GM18507 (cell line): ENCODE data around the gene ORC3.
"Not testable (repeated sequence)": the region's sequence is repeated elsewhere in the genome, so short reads cannot be mapped to it uniquely, and the experiment has no call there.

Experiments
- DNase-seq: peaks from one replicate; pipeline ENCODE4 v3.0.0; 2011; ENCODE audit warnings: low read depth; ENCODE audit not compliant: insufficient read length; ENCODE audit errors: extremely low spot score
- FAIRE-seq: peaks from 2 replicates; lab custom pipeline; 2011; peaks lifted over from hg19 to GRCh38; lab: Jason Lieb, UNC

The ORC3 gene

DNA sequence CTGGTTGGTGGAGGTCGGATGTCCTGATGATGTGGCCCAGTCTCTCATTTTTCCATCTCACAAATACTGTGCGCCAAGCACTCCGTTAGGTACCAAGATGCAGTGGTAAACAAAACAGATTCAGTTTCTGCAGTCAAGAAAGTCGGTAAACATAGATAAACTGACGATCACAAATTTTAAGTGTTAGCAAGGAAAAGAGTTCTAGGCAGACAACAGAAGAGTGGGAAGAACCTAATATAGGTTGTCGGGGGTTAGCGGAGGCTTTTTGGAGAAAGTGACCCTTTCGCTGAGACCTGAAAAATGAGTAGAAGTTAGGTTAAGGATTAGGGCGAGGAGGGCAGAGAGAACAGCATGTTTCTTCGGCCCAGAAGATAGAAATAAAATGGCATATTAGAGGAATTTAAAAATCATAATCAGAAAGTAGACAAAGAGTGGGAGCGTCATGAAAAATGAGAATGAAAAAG, 514 bp downstream of the ORC3 start:
- no peak for DNase-seq
- FAIRE-seq = no peak

DNA sequence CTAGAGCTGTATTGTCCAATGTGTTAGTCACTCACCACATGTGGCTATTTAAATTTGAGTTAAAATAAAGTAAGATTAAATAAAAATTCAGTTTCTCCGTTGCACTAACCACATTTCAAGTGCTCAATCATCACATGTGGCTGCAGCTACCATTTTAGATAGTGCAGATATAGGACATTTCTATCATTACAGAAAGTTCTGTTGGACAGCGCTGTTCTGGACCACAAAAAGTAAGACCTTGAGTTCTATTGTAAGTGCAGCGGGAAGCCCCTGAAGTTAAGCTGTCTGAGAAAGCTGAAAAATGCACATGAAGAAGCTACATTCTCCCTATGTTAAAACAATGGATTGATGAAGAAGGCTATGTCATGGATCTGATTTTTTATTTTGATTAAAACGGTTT, 1.1 kb downstream of the ORC3 start:
- FAIRE-seq = no peak

DNA sequence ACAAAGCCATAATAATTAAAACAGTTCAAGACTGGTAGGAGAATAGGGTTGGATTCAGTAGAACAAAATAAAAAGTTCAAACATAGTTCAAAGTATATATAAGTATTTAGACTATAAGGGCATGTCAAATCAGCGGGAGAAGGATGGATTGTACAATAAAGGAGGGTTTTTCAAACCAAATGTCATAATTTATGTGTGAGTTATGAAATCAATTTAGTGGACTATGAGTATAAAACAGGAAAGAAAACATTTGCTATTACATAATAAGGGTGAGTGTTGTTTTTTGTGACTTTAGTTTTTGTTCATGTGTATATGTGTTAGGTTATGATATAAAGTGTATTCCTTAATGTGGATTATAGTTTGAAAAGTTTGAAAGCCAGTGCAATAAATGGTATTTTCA, 10.6 kb downstream of the ORC3 start:
- DNase-seq (no peak), FAIRE-seq (no peak)

More for the DNA sequence above, 1.1 kb downstream of the ORC3 start:
- DNase-seq = no peak

- FAIRE-seq = no peak
- no peak for DNase-seq
These were observed 16.3 kb downstream of the ORC3 start for GRCh38 chr6:87606199-87606598.

GRCh38 chr6:87608802-87609201, 18.9 kb downstream of the ORC3 start:
- DNase-seq (no peak), FAIRE-seq (no peak)

- DNase-seq, FAIRE-seq: not testable (repeated sequence)
These were observed 23.1 kb downstream of the ORC3 start for GRCh38 chr6:87613018-87613417.

DNA sequence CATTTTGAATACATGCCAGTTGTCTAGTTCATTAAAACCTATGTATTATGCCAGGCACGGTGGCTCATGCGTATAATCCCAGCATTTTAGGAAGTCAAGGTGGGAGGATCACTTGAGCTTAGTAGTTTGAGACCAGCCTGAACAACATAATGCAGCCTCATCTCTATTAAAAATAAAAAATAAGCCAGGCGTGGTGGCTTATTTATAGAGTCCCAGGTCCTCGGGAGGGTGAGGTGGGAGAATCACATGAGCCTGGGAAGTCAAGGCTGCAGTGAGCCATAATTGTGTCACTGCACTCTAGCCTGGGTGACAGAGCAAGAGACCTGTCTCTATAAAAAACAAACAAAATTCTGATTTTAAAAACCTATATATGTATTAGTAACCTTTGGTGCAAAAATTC, 27.5 kb downstream of the ORC3 start:
- FAIRE-seq = no peak

DNA sequence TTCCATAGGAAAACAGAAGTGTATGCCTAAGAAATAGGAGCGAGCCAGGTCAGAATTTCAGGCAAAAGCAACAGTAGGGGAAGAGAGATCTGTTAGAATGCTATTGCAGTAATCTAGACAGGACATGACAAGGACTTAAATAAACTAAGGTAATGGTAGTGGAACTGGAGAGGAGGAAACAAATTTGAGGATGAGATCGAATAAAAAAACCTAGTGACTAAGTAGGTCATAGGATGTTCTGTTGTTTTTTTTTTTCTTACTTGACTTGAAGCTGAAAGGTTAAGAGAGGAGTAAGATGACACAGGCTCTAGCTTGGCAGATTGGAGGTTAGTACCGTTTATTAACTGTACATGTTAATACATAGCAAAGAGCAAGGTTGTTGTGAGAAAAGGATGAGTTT, 28.6 kb downstream of the ORC3 start:
- no peak for DNase-seq
- no peak for FAIRE-seq

More for the DNA sequence above, 27.5 kb downstream of the ORC3 start:
- no peak for DNase-seq

- FAIRE-seq = no peak
- no peak for DNase-seq
These were observed 33.3 kb downstream of the ORC3 start for GRCh38 chr6:87623248-87623647.

GRCh38 chr6:87628424-87628823, 38.5 kb downstream of the ORC3 start:
- no peak for DNase-seq

DNA sequence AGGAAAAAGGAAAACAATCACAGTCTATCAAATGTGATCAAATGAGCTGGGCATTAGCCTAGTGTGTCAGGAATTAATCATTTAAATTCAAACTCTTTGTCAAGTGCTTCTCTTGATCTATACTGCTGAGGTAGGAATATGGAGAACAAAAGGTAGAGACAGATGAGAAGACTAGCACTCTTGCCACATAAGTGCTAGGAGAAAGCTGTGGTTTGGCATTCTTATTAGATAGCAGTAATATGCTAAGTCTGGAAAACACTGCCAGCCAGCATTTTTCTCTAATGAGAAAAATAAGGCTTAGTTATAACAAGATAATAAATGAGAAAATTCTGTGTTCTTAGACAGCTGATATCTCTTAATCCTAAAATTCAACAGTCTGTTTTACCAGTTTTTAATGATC, 38.9 kb downstream of the ORC3 start:
- FAIRE-seq (no peak), DNase-seq (no peak)

More at GRCh38 chr6:87628424-87628823, 38.5 kb downstream of the ORC3 start:
- FAIRE-seq = no peak

DNA sequence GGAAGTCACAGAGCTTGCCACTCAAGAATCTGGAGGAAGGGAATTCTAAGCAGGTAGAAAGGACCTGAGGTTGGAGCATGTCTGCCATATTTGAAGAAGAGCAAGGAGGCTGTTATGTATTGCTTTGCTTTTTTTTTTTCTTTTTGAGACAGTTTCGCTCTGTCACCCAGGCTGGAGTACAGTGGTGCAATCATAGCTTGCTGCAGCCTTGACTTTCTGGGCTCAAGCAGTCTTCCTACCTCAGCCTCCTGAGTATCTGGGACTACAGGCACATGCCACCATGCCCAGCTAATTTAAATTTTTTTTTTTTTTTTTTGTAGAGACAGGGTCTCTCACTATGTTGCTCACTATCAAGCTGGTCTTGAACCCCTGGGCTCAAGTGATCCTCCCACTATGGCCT, 40.8 kb downstream of the ORC3 start:
- no peak for FAIRE-seq
- DNase-seq = no peak

DNA sequence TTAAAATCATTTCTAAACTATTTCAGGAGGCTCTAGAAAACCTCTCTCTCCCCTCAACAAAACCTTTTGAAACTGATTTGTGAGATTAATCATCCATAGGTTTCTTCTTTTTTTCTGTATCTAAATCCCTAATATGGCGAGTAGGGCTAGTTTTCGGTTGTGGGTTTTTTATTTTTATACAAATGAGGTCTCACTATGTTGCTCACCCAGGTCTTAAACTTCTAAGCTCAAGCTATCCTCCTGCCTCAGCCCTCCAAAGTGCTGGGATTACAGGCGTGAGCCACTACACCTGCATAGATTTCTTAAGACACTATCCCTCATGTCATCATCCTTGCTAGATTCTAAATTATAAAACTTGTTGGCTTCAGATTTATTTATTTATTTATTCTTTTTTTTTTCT, 43.9 kb downstream of the ORC3 start:
- FAIRE-seq (peak; percentile 46), DNase-seq (no peak)

GRCh38 chr6:87636315-87636714, 46.4 kb downstream of the ORC3 start:
- DNase-seq (no peak), FAIRE-seq (no peak)

DNA sequence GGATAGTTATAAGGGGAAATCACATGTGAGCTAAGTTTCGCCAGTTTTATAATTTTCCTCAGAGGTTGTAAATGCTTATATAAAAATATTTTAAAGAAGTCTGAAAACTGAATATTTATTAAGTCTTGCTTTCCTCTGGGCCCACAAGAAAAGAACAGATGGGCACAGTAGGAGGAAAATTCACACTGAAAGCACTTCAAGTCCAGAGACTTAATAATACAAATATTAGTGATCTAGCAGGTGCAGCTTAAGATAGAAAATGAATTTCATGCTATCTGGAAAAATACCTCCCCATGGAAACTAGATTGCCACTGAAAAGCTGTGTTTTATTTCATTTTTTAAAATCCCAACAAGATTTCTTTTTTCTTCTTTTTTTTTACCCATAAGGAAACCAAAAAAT, 47.2 kb downstream of the ORC3 start:
- FAIRE-seq (no peak), DNase-seq (no peak)

DNA sequence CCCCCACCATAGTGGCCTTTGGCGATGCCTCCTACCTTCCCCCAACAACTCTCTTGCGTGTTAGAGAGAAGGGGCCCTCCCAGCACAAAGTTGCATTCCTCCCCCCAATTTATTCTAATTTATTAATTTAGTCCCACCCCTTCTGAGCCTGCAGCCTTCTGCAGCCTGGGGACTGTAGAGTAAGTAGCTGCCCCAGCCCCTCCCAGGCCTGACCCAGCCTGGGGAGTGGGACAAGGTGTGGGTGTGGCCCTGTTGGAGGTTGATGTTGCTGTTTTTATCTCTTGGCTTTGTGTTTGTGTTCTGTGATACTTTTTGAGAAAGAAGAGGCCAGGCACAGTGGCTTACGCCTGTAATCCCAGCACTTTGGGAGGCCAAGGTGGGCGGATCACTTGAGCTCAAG, 49.4 kb downstream of the ORC3 start:
- no peak for FAIRE-seq

GRCh38 chr6:87641065-87641692, 51.2 kb downstream of the ORC3 start:
- DNase-seq (no peak), FAIRE-seq (no peak)

More for the DNA sequence above, 49.4 kb downstream of the ORC3 start:
- DNase-seq = no peak

DNA sequence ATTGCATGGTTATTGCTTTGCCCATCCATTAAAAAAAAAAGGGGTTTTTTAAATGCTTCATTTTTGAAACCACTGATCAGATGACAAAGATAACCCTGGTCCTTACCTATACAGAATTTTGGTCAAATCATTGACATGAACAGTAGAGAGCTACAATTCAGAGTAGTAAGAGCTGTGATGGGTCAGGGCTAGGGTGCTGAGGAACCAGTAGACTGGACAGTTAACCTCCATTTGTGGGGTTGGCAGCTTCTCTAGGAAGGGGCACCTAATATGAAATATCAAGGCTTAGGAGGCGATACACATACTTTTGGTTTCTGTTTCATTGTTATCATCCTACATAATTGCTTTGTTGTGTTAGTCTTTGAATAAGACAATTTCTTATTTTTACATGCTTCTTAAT, 55.1 kb downstream of the ORC3 start:
- FAIRE-seq (peak; percentile 67), DNase-seq (no peak)

GRCh38 chr6:87653074-87653962, 63.4 kb downstream of the ORC3 start:
- DNase-seq = no peak
- FAIRE-seq = no peak

DNA sequence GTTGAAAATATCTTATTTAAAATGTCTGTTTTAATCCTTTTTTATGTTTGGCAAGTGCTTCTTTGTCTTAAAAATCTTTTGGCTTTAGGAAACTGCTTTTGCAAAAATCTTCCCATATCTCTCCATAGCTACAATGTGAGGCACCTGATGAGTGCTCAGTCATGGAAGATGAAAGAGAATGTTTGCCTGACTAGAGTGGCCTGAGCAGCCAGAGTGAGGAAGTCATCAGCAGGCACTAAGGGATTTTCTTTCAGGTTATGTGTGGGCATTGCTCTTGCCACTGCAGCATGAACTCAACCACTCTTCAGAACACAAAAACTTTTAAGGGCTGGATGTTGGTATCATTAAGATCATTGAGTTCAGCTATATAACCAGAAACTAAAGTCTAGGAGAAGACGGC, 64.2 kb downstream of the ORC3 start:
- DNase-seq (no peak), FAIRE-seq (no peak)
